Motor neuron (in vitro differentiated cells): ENCODE results near the gene OTC. TPM values are rescaled to one million over a fixed set of nuclear protein-coding genes. Genes with fewer than 3 reads are reported as not detected.

Source experiments
- ATAC-seq, 8 experiments: fragments of 200-7000 bp; cut with Tn5 transposase; replicated peaks in 6 of 8; 2 replicates each; pipeline ENCODE4 v1.8.0; 2021; ENCODE audit warnings: mild to moderate bottlenecking in 8 of 8, moderate library complexity in 8 of 8
- H3K27ac ChIP-seq, 2 donors: fragments of 250-450 bp; sonication (Bioruptor Pico); 2 replicates each; pipeline ENCODE4 v1.9.0; 2021; ENCODE audit warnings: antibody characterized with exemption in 2 of 2, mild to moderate bottlenecking in 2 of 2, moderate library complexity in 1 of 2
- H3K4me1 ChIP-seq, 2 donors: fragments of 250-450 bp; sonication (Bioruptor Pico); replicated peaks in 1 of 2; 2 replicates each; pipeline ENCODE4 v1.6.1; 2021; ENCODE audit warnings: antibody characterized with exemption in 2 of 2, mild to moderate bottlenecking in 2 of 2, moderate library complexity in 1 of 2
- H3K4me3 ChIP-seq, 5 donors: fragments of 250-450 bp; sonication (Bioruptor Pico); 2 replicates each; pipeline ENCODE4 v1.9.0; 2021; ENCODE audit warnings: antibody characterized with exemption in 5 of 5, mild to moderate bottlenecking in 5 of 5, moderate library complexity in 4 of 5
- WGBS, 10 experiments: fragments of 450-650 bp; shearing (Covaris generic); methylation state at CpG; one replicate each; pipeline ENCODE4 v1.0.0; 2022; 5-methylcytosine and 5-hydroxymethylcytosine counted together
- in situ Hi-C, 9 experiments: fragments of 400-800 bp; cut with MboI; loops; one replicate each; pipeline ENCODE4 v1.15.0; 2021; ENCODE audit warnings: low sequenced_read_pairs in 9 of 9, low pct_unique_long_range_greater_than_20kb in 2 of 9; ENCODE audit not compliant: unreplicated experiment in 9 of 9
- total RNA-seq, 8 experiments: library from RNA; unstranded; fragments of 300-600 nt; gene quantifications; 2 replicates each; pipeline versions ENCODE4 v1.2.3 to v1.2.4, GENCODE V29; 2022

OTC gene
- under 1 TPM in 3 of 8 experiments, not detected in 5; 0.13 to 0.23 (median 0.14) TPM for total RNA-seq

- H3K27ac ChIP-seq, result no peak within 1 kb of the TSS
- in situ Hi-C loops, result no loop called here
- 58 to 76% (median 60%) methylated on average over 1 to 4 of the region's 4 CpGs; no CpG with 5 or more reads in 7 of the 10 experiments for WGBS, 10 experiments
- H3K4me1 ChIP-seq, result peaks cover 3% of the 10 kb centered on the region in 2 donors
- no peak within 1 kb of the TSS for H3K4me3 ChIP-seq
- no peak for ATAC-seq
These were observed at the start of gene OTC for GRCh38 chrX:38352362-38352761. Gene OTC, plus strand, starts transcription at chrX:38352604. Its CDS starts 93 bp downstream, at chrX:38352697.

GRCh38 chrX:38304010-38304409, 48.4 kb upstream of the OTC start:
- H3K4me1 ChIP-seq, result peaks cover 0 to 3% of the 10 kb centered on the region in 2 donors
- in situ Hi-C loops, result no loop called here
- WGBS, 10 experiments, result 38 to 87% (median 43%) methylated on average over 2 to 4 of the region's 4 CpGs; no CpG with 5 or more reads in 6 of the 10 experiments
- H3K27ac ChIP-seq, result no peak overlapping the region
- no peak overlapping the region for H3K4me3 ChIP-seq
- ATAC-seq, result peak in 1 of 8 experiments; percentile 63

GRCh38 chrX:38305971-38306370, 46.4 kb upstream of the OTC start:
- WGBS, 10 experiments, result 38 to 100% (median 92%) methylated on average over 1 to 3 of the region's 3 CpGs; no CpG with 5 or more reads in 4 of the 10 experiments
- Histone ChIP-seq H3K4me3 (no peak overlapping the region), H3K27ac (no peak overlapping the region), H3K4me1 (peaks cover 0 to 3% of the 10 kb centered on the region in 2 donors)
- in situ Hi-C loops, result no loop called here
- ATAC-seq, result no peak

GRCh38 chrX:38311743-38312142, 40.7 kb upstream of the OTC start:
- in situ Hi-C loops, result no loop called here
- 69 to 100% methylated on average over 1 to 2 of the region's 2 CpGs; no CpG with 5 or more reads in 8 of the 10 experiments for WGBS, 10 experiments
- no peak for ATAC-seq
- H3K27ac ChIP-seq, result no peak overlapping the region
- no peak overlapping the region for H3K4me3 ChIP-seq
- no peaks in the 10 kb centered on the region for H3K4me1 ChIP-seq

GRCh38 chrX:38312436-38312835, 40.0 kb upstream of the OTC start:
- in situ Hi-C loops, result no loop called here
- H3K4me3 ChIP-seq, result no peak overlapping the region
- H3K4me1 ChIP-seq, result no peaks in the 10 kb centered on the region
- H3K27ac ChIP-seq, result no peak overlapping the region
- WGBS, 10 experiments, result 67 to 93% methylated on average over 2 to 4 of the region's 4 CpGs; no CpG with 5 or more reads in 8 of the 10 experiments
- ATAC-seq, result peak in 3 of 8 experiments; percentile 10 to 68 (median 55)

GRCh38 chrX:38313190-38313589, 39.2 kb upstream of the OTC start:
- ATAC-seq, result no peak

GRCh38 chrX:38315186-38315585, 37.2 kb upstream of the OTC start:
- WGBS, 10 experiments, result 50 to 100% (median 100%) methylated on average over 1 to 5 of the region's 7 CpGs; no CpG with 5 or more reads in 4 of the 10 experiments
- Histone ChIP-seq H3K4me3 (no peak overlapping the region), H3K4me1 (no peaks in the 10 kb centered on the region), H3K27ac (no peak overlapping the region)
- in situ Hi-C loops, result no loop called here
- ATAC-seq, result no peak

More at GRCh38 chrX:38313190-38313589, 39.2 kb upstream of the OTC start:
- no peak overlapping the region for H3K27ac ChIP-seq
- H3K4me1 ChIP-seq, result no peaks in the 10 kb centered on the region
- in situ Hi-C loops, result no loop called here
- H3K4me3 ChIP-seq, result no peak overlapping the region
- 24 to 100% (median 83%) methylated on average over 1 to 3 of the region's 4 CpGs; no CpG with 5 or more reads in 3 of the 10 experiments for WGBS, 10 experiments

- 0 to 100% (median 52%) methylated on average over 1 to 3 of the region's 3 CpGs; no CpG with 5 or more reads in 4 of the 10 experiments for WGBS, 10 experiments
- Histone ChIP-seq H3K4me1 (no peaks in the 10 kb centered on the region), H3K27ac (no peak overlapping the region), H3K4me3 (no peak overlapping the region)
- in situ Hi-C loops, result no loop called here
- peak in 1 of 8 experiments; percentile 59 for ATAC-seq
These were observed 34.2 kb upstream of the OTC start for GRCh38 chrX:38318196-38318595.

GRCh38 chrX:38318606-38319005, 33.8 kb upstream of the OTC start:
- no peak overlapping the region for H3K4me3 ChIP-seq
- in situ Hi-C loops, result no loop called here
- no peak overlapping the region for H3K27ac ChIP-seq
- 8 to 92% (median 50%) methylated on average over 2 to 4 of the region's 4 CpGs; no CpG with 5 or more reads in 5 of the 10 experiments for WGBS, 10 experiments
- no peaks in the 10 kb centered on the region for H3K4me1 ChIP-seq
- peak in 1 of 8 experiments; percentile 24 for ATAC-seq

GRCh38 chrX:38320819-38321218, 31.6 kb upstream of the OTC start:
- 40 to 100% (median 86%) methylated on average over 2 to 4 of the region's 5 CpGs; no CpG with 5 or more reads in 6 of the 10 experiments for WGBS, 10 experiments
- in situ Hi-C loops, result no loop called here
- Histone ChIP-seq H3K27ac (no peak overlapping the region), H3K4me1 (no peaks in the 10 kb centered on the region), H3K4me3 (no peak overlapping the region)
- no peak for ATAC-seq

- H3K4me3 ChIP-seq, result peak overlapping the region; percentile 48 to 87 (median 70)
- 0 to 15% (median 0%) methylated on average over 1 to 3 of the region's 3 CpGs; no CpG with 5 or more reads in 7 of the 10 experiments for WGBS, 10 experiments
- no peaks in the 10 kb centered on the region for H3K4me1 ChIP-seq
- H3K27ac ChIP-seq, result no peak overlapping the region
- in situ Hi-C loops, result loop anchor here in 2 of 9 experiments (25.0 kb wide), 1 partner anchor 311 kb away; no protein-coding TSS in a partner anchor
- ATAC-seq, result no peak
These were observed 26.3 kb upstream of the OTC start for GRCh38 chrX:38326086-38326485.

GRCh38 chrX:38327007-38327774, 25.2 kb upstream of the OTC start, which contains the start of gene RPGR:
Gene RPGR, minus strand, starts transcription at chrX:38327509. Its CDS starts 142 bp downstream, at chrX:38327367.
- in situ Hi-C loops, result loop anchor here in 2 of 9 experiments (25.0 kb wide), 1 partner anchor 310 kb away; no protein-coding TSS in a partner anchor
- Histone ChIP-seq H3K27ac (peak within 1 kb of the TSS in 1 of 2 donors; percentile 53), H3K4me1 (no peaks in the 10 kb centered on the region), H3K4me3 (peak within 1 kb of the TSS; percentile 48 to 87 (median 70))
- 27 to 41% methylated on average over 2 to 16 of the region's 67 CpGs; no CpG with 5 or more reads in 8 of the 10 experiments for WGBS, 10 experiments
- peak; percentile 89 to 98 (median 98) for ATAC-seq

GRCh38 chrX:38327775-38328081, 24.7 kb upstream of the OTC start:
- no peak for ATAC-seq
- in situ Hi-C loops, result loop anchor here in 2 of 9 experiments (25.0 kb wide), 1 partner anchor 310 kb away; no protein-coding TSS in a partner anchor
- WGBS, 10 experiments, result 0 to 50% (median 12%) methylated on average over 1 to 3 of the region's 4 CpGs; no CpG with 5 or more reads in 7 of the 10 experiments
- H3K4me1 ChIP-seq, result no peaks in the 10 kb centered on the region
- no peak overlapping the region for H3K27ac ChIP-seq
- peak overlapping the region; percentile 48 to 87 (median 70) for H3K4me3 ChIP-seq
